ENCODE measurements around the gene FMN2. TPM values are rescaled to one million over a fixed set of nuclear protein-coding genes. Genes with fewer than 3 reads are reported as not detected.

The FMN2 gene
- polyA plus RNA-seq, 3 donors, result not detected

GRCh38 chr1:240226102-240226501 lies 134.4 kb downstream of the FMN2 start:
- peaks cover 4 to 29% (median 17%) of the 10 kb centered on the region in 7 donors for H3K9me3 Mint-ChIP-seq
- H3K27me3 Mint-ChIP-seq (ENCODE audit: low read depth in 3 of 3), result no peaks in the 10 kb centered on the region

GRCh38 chr1:240230816-240231215 lies 139.1 kb downstream of the FMN2 start:
- Mint-ChIP-seq H3K4me1 (no peaks in the 10 kb centered on the region), H3K4me3 (no peak overlapping the region), H3K9me3 (peaks cover 0 to 14% (median 2%) of the 10 kb centered on the region in 7 donors)

More at GRCh38 chr1:240226102-240226501, 134.4 kb downstream of the FMN2 start:
- no peak overlapping the region for H3K27ac ChIP-seq (ENCODE audit: low read depth in 1 of 2, low read length in 2 of 2)
- no peaks in the 10 kb centered on the region for H3K79me2 ChIP-seq (ENCODE audit: insufficient read depth, low read length)
- no CpG with 5 or more reads among the region's 1 CpG for WGBS (ENCODE audit: insufficient coverage)
- no peak for TF ChIP-seq CTCF (IDR thresholded peaks at IDR 0.05)
- no peaks in the 10 kb centered on the region for H3K36me3 Mint-ChIP-seq
- H3K4me3 ChIP-seq (replicated peaks in 1 of 3; ENCODE audit: low read depth in 2 of 3, low read length in 3 of 3), result no peak overlapping the region
- H2AFZ ChIP-seq (ENCODE audit: insufficient read depth, low read depth, low read length, poor library complexity, severe bottlenecking), result no peak overlapping the region
- no peaks in the 10 kb centered on the region for H3K4me1 ChIP-seq (ENCODE audit: control insufficient read depth in 1 of 2, insufficient read depth in 2 of 2, low read length in 2 of 2)
- H4K20me1 ChIP-seq (ENCODE audit: insufficient read depth, low read length), result no peaks in the 10 kb centered on the region
- no peak overlapping the region for H3K4me3 Mint-ChIP-seq
- H3K27ac Mint-ChIP-seq, result no peak overlapping the region
- peaks cover 7 to 13% of the 10 kb centered on the region in 2 donors for H3K9me3 ChIP-seq (replicated peaks in 1 of 2; ENCODE audit: control insufficient read depth in 1 of 2, insufficient read depth in 1 of 2, low read length in 2 of 2)
- no peaks in the 10 kb centered on the region for H3K4me1 Mint-ChIP-seq
- intact Hi-C loops (cut with micrococcal nuclease), result no loop called here
- no peaks in the 10 kb centered on the region for H3K27me3 ChIP-seq (ENCODE audit: control insufficient read depth in 2 of 2, insufficient read depth in 2 of 2, low read length in 2 of 2)
- DNase-seq, result no peak
- no peak overlapping the region for H3K9ac ChIP-seq (ENCODE audit: insufficient read depth, low read length, poor library complexity, severe bottlenecking)
- no peak overlapping the region for H3K4me2 ChIP-seq (replicated peaks; ENCODE audit: extremely low read depth, low read length, poor library complexity, severe bottlenecking)
- no peaks in the 10 kb centered on the region for H3K36me3 ChIP-seq (replicated peaks in 1 of 2; ENCODE audit: control insufficient read depth in 1 of 2, insufficient read depth in 2 of 2, low read length in 2 of 2)

More at GRCh38 chr1:240230816-240231215, 139.1 kb downstream of the FMN2 start:
- Histone ChIP-seq H3K9me3 (replicated peaks in 1 of 2; ENCODE audit: control insufficient read depth in 1 of 2, insufficient read depth in 1 of 2, low read length in 2 of 2) (no peaks in the 10 kb centered on the region), H3K9ac (ENCODE audit: insufficient read depth, low read length, poor library complexity, severe bottlenecking) (no peak overlapping the region), H3K79me2 (ENCODE audit: insufficient read depth, low read length) (no peaks in the 10 kb centered on the region), H3K36me3 (replicated peaks in 1 of 2; ENCODE audit: control insufficient read depth in 1 of 2, insufficient read depth in 2 of 2, low read length in 2 of 2) (no peaks in the 10 kb centered on the region), H3K4me1 (ENCODE audit: control insufficient read depth in 1 of 2, insufficient read depth in 2 of 2, low read length in 2 of 2) (no peaks in the 10 kb centered on the region), H3K27ac (ENCODE audit: low read depth in 1 of 2, low read length in 2 of 2) (no peak overlapping the region), H3K4me3 (replicated peaks in 1 of 3; ENCODE audit: low read depth in 2 of 3, low read length in 3 of 3) (no peak overlapping the region), H4K20me1 (ENCODE audit: insufficient read depth, low read length) (no peaks in the 10 kb centered on the region), H3K4me2 (replicated peaks; ENCODE audit: extremely low read depth, low read length, poor library complexity, severe bottlenecking) (no peak overlapping the region), H2AFZ (ENCODE audit: insufficient read depth, low read depth, low read length, poor library complexity, severe bottlenecking) (no peak overlapping the region), H3K27me3 (ENCODE audit: control insufficient read depth in 2 of 2, insufficient read depth in 2 of 2, low read length in 2 of 2) (no peaks in the 10 kb centered on the region)
- intact Hi-C loops (cut with micrococcal nuclease), result no loop called here
- DNase-seq, result no peak
- 76% methylated on average over 2 of the region's 2 CpGs for WGBS (ENCODE audit: insufficient coverage)
- no peak for TF ChIP-seq CTCF (IDR thresholded peaks at IDR 0.05)
- Mint-ChIP-seq H3K36me3 (no peaks in the 10 kb centered on the region), H3K27ac (no peak overlapping the region), H3K27me3 (ENCODE audit: low read depth in 3 of 3) (no peaks in the 10 kb centered on the region)
